AG04449 (cell line): ENCODE measurements around the gene CRK.

Experiments
- CTCF ChIA-PET: fragments of 350-600 bp; formaldehyde crosslinking; extraction: SDS; loops from one replicate; lab custom pipeline; 2021; ENCODE audit warnings: antibody characterized with exemption; lab: Yijun Ruan, JAX
- POLR2A ChIA-PET: fragments of 400-600, 350-600 bp; formaldehyde crosslinking; extraction: SDS; loops from one replicate; lab custom pipeline; 2020; ENCODE audit warnings: antibody characterized with exemption, inconsistent platforms; lab: Yijun Ruan, JAX
- DNase-seq: peaks from one replicate; pipeline ENCODE4 v3.0.0-alpha.2; 2010; ENCODE audit warnings: low read depth, low spot score
- H3K4me3 ChIP-seq: 2 replicates; pipeline ENCODE4 v1.5.1; 2011; ENCODE audit warnings: low read depth, mild to moderate bottlenecking, control low read depth, low read length
- CTCF ChIP-seq: IDR thresholded peaks from one replicate; pipeline ENCODE4 v1.5.1; 2011; ENCODE audit warnings: mild to moderate bottlenecking, moderate library complexity, low read length, control low read depth, inconsistent platforms; ENCODE audit not compliant: insufficient read depth; ENCODE audit errors: missing control alignments

Gene CRK

GRCh38 chr17:1470755-1471462, 14.9 kb upstream of the CRK start:
- DNase-seq: no peak
- ChIA-PET POLR2A (no interaction called here), CTCF (interaction anchor here (0.6 to 1.4 kb wide), 2 partner anchors 44 to 415 kb away, joined by 3 read pairs; no protein-coding TSS in a partner anchor)
- no peak overlapping the region for H3K4me3 ChIP-seq
- no peak for TF ChIP-seq CTCF

GRCh38 chr17:1470071-1470754, 14.2 kb upstream of the CRK start:
- TF ChIP-seq CTCF: no peak
- no peak for DNase-seq
- POLR2A ChIA-PET: no interaction called here
- CTCF ChIA-PET: interaction anchor here (0.6 to 1.4 kb wide), 2 partner anchors 45 to 415 kb away, joined by 3 read pairs; no protein-coding TSS in a partner anchor
- H3K4me3 ChIP-seq: no peak overlapping the region

GRCh38 chr17:1469231-1469852, 13.3 kb upstream of the CRK start:
- no peak overlapping the region for H3K4me3 ChIP-seq
- ChIA-PET POLR2A (no interaction called here), CTCF (no interaction called here)
- TF ChIP-seq CTCF: no peak
- DNase-seq: no peak

GRCh38 chr17:1467898-1468492, 12.0 kb upstream of the CRK start:
- TF ChIP-seq CTCF: no peak
- no peak for DNase-seq
- POLR2A ChIA-PET: interaction anchor here (0.5 kb wide), 1 partner anchor 68 kb away, joined by 3 read pairs; the partner anchor contains the start of gene YWHAE
- H3K4me3 ChIP-seq: no peak overlapping the region
- CTCF ChIA-PET: no interaction called here

GRCh38 chr17:1467258-1467657, 11.2 kb upstream of the CRK start:
- no peak overlapping the region for H3K4me3 ChIP-seq
- DNase-seq: no peak
- no peak for TF ChIP-seq CTCF
- CTCF ChIA-PET: no interaction called here
- POLR2A ChIA-PET: no interaction called here

GRCh38 chr17:1464186-1464585, 8.2 kb upstream of the CRK start:
- ChIA-PET CTCF (no interaction called here), POLR2A (interaction anchor here (2.1 kb wide), 1 partner anchor 10 kb away, joined by 7 read pairs; no protein-coding TSS in a partner anchor)
- no peak for TF ChIP-seq CTCF
- H3K4me3 ChIP-seq: no peak overlapping the region
- DNase-seq: no peak
